Measurements from ENCODE around the gene BSG. TPM values are rescaled to one million over a fixed set of nuclear protein-coding genes. Genes with fewer than 3 reads are reported as not detected.

BSG gene
- total and polyA plus RNA-seq, 10 of the 15 experiments (the other 5 are each of a cell fraction or from before 2014, with no cell fraction given): 2.8 to 297 (median 199) TPM

- in situ Hi-C loops (cut with MboI): no loop called here
- TF ChIP-seq, protein P1, sequence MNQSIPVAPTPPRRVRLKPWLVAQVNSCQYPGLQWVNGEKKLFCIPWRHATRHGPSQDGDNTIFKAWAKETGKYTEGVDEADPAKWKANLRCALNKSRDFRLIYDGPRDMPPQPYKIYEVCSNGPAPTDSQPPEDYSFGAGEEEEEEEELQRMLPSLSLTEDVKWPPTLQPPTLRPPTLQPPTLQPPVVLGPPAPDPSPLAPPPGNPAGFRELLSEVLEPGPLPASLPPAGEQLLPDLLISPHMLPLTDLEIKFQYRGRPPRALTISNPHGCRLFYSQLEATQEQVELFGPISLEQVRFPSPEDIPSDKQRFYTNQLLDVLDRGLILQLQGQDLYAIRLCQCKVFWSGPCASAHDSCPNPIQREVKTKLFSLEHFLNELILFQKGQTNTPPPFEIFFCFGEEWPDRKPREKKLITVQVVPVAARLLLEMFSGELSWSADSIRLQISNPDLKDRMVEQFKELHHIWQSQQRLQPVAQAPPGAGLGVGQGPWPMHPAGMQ (IDR thresholded peaks at IDR 0.05; ENCODE audit: borderline replicate concordance): no peak
- TF ChIP-seq CEBPB (IDR thresholded peaks at IDR 0.05; ENCODE audit: borderline replicate concordance in 1 of 2, low read depth in 2 of 2, low read length in 2 of 2) (no peak), SRF (IDR thresholded peaks at IDR 0.05; ENCODE audit: low read depth in 2 of 2, low read length in 2 of 2) (no peak), MEF2B (IDR thresholded peaks at IDR 0.05; ENCODE audit: partially characterized antibody, poor library complexity, severe bottlenecking) (no peak), GATAD2B (conservative IDR thresholded peaks at IDR 0.05; ENCODE audit: low read depth) (no peak)
- Histone ChIP-seq H4K20me1 (ENCODE audit: control insufficient read depth, insufficient read depth) (no peaks in the 10 kb centered on the region; the same call in 1 of the 2 replicates), H3K27ac (ENCODE audit: control insufficient read depth, insufficient read depth) (no peak overlapping the region), H3K36me3 (ENCODE audit: control insufficient read depth in 2 of 2, insufficient read depth in 2 of 2, low read length in 1 of 2) (peaks cover 0 to 5% of the 10 kb centered on the region in 2 experiments; a peak in 3 of 4 replicates), H3K4me1 (ENCODE audit: control insufficient read depth, insufficient read depth, low read length) (peaks cover 8% of the 10 kb centered on the region), H2AFZ (ENCODE audit: control insufficient read depth, low read depth, low read length) (no peak overlapping the region), H3K27me3 (replicated peaks in 1 of 2; ENCODE audit: control insufficient read depth in 2 of 2, insufficient read depth in 2 of 2, low read length in 1 of 2) (no peaks in the 10 kb centered on the region), H3K4me2 (ENCODE audit: control insufficient read depth, insufficient read depth) (no peak overlapping the region), H3K9me3 (replicated peaks; ENCODE audit: control insufficient read depth, insufficient read depth, low read length) (no peaks in the 10 kb centered on the region), H3K79me2 (ENCODE audit: control insufficient read depth, insufficient read depth, low read length) (peaks cover 24% of the 10 kb centered on the region), H3K4me3 (no peak overlapping the region), H3K9ac (ENCODE audit: control insufficient read depth, insufficient read depth, low read length) (no peak overlapping the region)
- intact Hi-C loops (cut with micrococcal nuclease; ENCODE audit: unreplicated experiment): no loop called here
- BruUV-seq (replicated peaks): no TSS peak
- RAD21 ChIA-PET (ENCODE audit: unreplicated experiment): no interaction called here
- DNase-seq (ENCODE audit: low read depth, low spot score) (no peak), FAIRE-seq (no peak), ATAC-seq (no peak)
- SMC1A ChIA-PET (ENCODE audit: uncharacterized antibody, unreplicated experiment): no interaction called here
- CTCF ChIA-PET: no interaction called here
- WGBS (ENCODE audit: insufficient coverage, insufficient replicate concordance, low lambda C conversion rate, missing lambda C conversion rate): 97% methylated on average over 13 of the region's 26 CpGs
- POLR2A ChIA-PET: no interaction called here
Measured at GRCh38 chr19:536881-537404, 35.5 kb upstream of the BSG start.
